Body of pancreas (tissue), 4 donors: ENCODE measurements around the gene MON1A.

Experiments used
- POLR2A ChIP-seq, 3 donors: fragments of 450-650 bp; IDR thresholded peaks; one replicate each; pipeline ENCODE4 v1.6.1; 2016; ENCODE audit warnings: antibody characterized with exemption in 3 of 3, mild to moderate bottlenecking in 2 of 3
- TF ChIP-seq, protein P1 (sequence below), 7 experiments: fragments of 450-650 bp in 4 of 7; fragments of 200-600 bp in 3 of 7; sonication (generic) in 3 of 7; IDR thresholded peaks; one replicate each; pipeline ENCODE4 v1.5.1; 2016 to 2019; ENCODE audit warnings: antibody characterized with exemption in 7 of 7

DNA sequence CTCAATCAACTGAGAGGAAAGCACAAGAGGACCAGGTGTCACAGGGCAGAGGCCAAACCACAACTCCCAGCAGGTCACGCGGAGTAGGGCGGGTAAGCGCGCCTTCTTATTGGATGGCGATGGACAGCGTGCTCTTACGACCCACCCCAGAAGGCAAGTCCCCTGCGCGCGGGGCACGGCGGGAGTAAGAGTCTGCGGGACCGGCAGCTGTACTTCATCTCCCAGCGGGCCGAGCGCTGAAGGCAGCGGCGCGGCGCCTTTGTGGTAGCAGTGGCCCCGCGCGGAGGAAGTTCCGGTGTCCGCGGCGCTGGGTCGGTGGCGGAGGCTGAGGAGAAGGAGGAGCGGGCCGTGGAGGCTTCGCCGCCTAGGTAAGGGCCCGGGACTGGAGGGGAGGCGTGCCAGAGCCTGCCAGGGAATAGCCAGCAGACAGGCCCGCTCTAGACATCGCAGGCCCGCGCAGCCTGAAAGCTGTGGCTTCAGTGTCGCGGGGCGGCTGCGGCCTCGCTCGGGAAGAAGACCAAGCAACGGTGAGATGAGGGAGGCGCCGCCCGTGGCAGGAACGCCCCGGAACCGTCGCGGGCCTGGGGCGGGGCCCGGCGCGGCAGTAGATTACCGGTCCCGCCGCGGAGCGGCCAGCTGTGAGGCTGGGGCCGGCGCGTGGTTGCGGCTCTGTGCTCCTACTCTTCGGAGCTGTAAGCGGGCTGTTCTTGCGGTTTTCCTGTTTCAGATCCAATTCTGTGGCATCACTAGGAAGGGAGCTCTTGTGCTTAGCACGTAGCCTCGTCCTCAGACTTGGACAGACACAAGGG lies 10.5 kb upstream of the MON1A start, which contains the start of gene RBM6:
- peak; percentile 84 to 95 (median 95) for TF ChIP-seq POLR2A (IDR thresholded peaks at IDR 0.05)
- TF ChIP-seq, protein P1, sequence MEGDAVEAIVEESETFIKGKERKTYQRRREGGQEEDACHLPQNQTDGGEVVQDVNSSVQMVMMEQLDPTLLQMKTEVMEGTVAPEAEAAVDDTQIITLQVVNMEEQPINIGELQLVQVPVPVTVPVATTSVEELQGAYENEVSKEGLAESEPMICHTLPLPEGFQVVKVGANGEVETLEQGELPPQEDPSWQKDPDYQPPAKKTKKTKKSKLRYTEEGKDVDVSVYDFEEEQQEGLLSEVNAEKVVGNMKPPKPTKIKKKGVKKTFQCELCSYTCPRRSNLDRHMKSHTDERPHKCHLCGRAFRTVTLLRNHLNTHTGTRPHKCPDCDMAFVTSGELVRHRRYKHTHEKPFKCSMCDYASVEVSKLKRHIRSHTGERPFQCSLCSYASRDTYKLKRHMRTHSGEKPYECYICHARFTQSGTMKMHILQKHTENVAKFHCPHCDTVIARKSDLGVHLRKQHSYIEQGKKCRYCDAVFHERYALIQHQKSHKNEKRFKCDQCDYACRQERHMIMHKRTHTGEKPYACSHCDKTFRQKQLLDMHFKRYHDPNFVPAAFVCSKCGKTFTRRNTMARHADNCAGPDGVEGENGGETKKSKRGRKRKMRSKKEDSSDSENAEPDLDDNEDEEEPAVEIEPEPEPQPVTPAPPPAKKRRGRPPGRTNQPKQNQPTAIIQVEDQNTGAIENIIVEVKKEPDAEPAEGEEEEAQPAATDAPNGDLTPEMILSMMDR (IDR thresholded peaks at IDR 0.05): peak in 1 of 7 experiments; percentile 11
